HG02943 (cell line): ENCODE results near the gene CPE.

ENCODE experiments used
- ATAC-seq: cut with Tn5 transposase; IDR thresholded peaks from one replicate; pipeline ENCODE4 v1.9.1; 2021; ENCODE audit warnings: mild to moderate bottlenecking, low read depth, moderate library complexity; ENCODE audit not compliant: unreplicated experiment

CPE gene

GRCh38 chr4:165505958-165506837, 127.4 kb downstream of the CPE start:
- no peak for ATAC-seq

GRCh38 chr4:165506849-165507248, 128.0 kb downstream of the CPE start:
- no peak for ATAC-seq

- ATAC-seq: no peak
These were observed 128.6 kb downstream of the CPE start for GRCh38 chr4:165507381-165507780.

- ATAC-seq: no peak
These were observed 129.7 kb downstream of the CPE start for GRCh38 chr4:165508372-165509120.

GRCh38 chr4:165512424-165512823, 133.6 kb downstream of the CPE start:
- no peak for ATAC-seq

- ATAC-seq: no peak
These were observed 135.9 kb downstream of the CPE start for GRCh38 chr4:165514739-165515138.

GRCh38 chr4:165515201-165515600, 136.4 kb downstream of the CPE start:
- ATAC-seq: no peak

- ATAC-seq: no peak
These were observed 137.5 kb downstream of the CPE start for GRCh38 chr4:165516281-165516833.

- no peak for ATAC-seq
These were observed 138.4 kb downstream of the CPE start for GRCh38 chr4:165517216-165517615.

GRCh38 chr4:165518024-165518616, 139.3 kb downstream of the CPE start:
- ATAC-seq: no peak

- ATAC-seq: no peak
These were observed 139.9 kb downstream of the CPE start for GRCh38 chr4:165518686-165519085.

- no peak for ATAC-seq
These were observed 140.8 kb downstream of the CPE start for GRCh38 chr4:165519591-165519990.

GRCh38 chr4:165520086-165520485, 141.3 kb downstream of the CPE start:
- ATAC-seq: no peak

GRCh38 chr4:165522050-165522449, 143.2 kb downstream of the CPE start:
- no peak for ATAC-seq

GRCh38 chr4:165524532-165525190, 145.9 kb downstream of the CPE start:
- no peak for ATAC-seq

GRCh38 chr4:165532976-165533375, 154.2 kb downstream of the CPE start:
- no peak for ATAC-seq

GRCh38 chr4:165537028-165537648, 158.3 kb downstream of the CPE start:
- no peak for ATAC-seq

GRCh38 chr4:165539801-165540200, 161.0 kb downstream of the CPE start:
- ATAC-seq: no peak

GRCh38 chr4:165540206-165540830, 161.5 kb downstream of the CPE start:
- no peak for ATAC-seq
